ENCODE measurements around the gene CUL1. TPM values are rescaled to one million over a fixed set of nuclear protein-coding genes. Genes with fewer than 3 reads are reported as not detected.

CUL1 gene
- total RNA-seq, 1 experiment from 2014 or later, result 43.6 TPM

GRCh38 chr7:148694631-148695030 lies 4.1 kb upstream of the CUL1 start:
- Histone ChIP-seq H3K4me1 (ENCODE audit: insufficient read depth, low read length) (peaks cover 9% of the 10 kb centered on the region), H3F3A (ENCODE audit: low read length, unreplicated experiment) (no peaks in the 10 kb centered on the region), H3K4me2 (ENCODE audit: low read length) (no peak overlapping the region), H3K4me3 (ENCODE audit: low read length) (no peak overlapping the region), H4K20me1 (ENCODE audit: low read length) (no peaks in the 10 kb centered on the region), H3K9ac (ENCODE audit: low read length) (no peak overlapping the region), H3K36me3 (ENCODE audit: low read depth, low read length) (no peaks in the 10 kb centered on the region), H3K27ac (ENCODE audit: low read length) (no peak overlapping the region), H3K9me3 (ENCODE audit: low read length) (no peaks in the 10 kb centered on the region), H3K27me3 (ENCODE audit: low read length) (no peaks in the 10 kb centered on the region), H3K9me2 (replicated peaks; ENCODE audit: low read length) (no peaks in the 10 kb centered on the region), H2AFZ (ENCODE audit: low read length) (no peak overlapping the region), H3K79me2 (ENCODE audit: low read length) (peaks cover 21% of the 10 kb centered on the region)
- CTCF ChIA-PET, result no interaction called here
- DNase-seq (no peak), ATAC-seq (no peak)
- TF ChIP-seq EZH2phosphoT487 (IDR thresholded peaks at IDR 0.05; ENCODE audit: borderline replicate concordance, low read length), result no peak
- no peak for TF ChIP-seq CTCF (conservative IDR thresholded peaks at IDR 0.05; ENCODE audit: low read depth, low read length)
- no peak for TF ChIP-seq EZH2 (IDR thresholded peaks at IDR 0.05; ENCODE audit: low read length, unreplicated experiment)
- BruUV-seq (replicated peaks), result no TSS peak
- intact Hi-C loops (cut with micrococcal nuclease), result loop anchor here (5.0 kb wide), 1 partner anchor 42 kb away; no protein-coding TSS in a partner anchor
- POLR2A ChIA-PET (ENCODE audit: unreplicated experiment), result no interaction called here

- Histone ChIP-seq H3K4me2 (ENCODE audit: low read length) (no peak overlapping the region), H3K4me1 (ENCODE audit: insufficient read depth, low read length) (peaks cover 14% of the 10 kb centered on the region), H3K9me2 (replicated peaks; ENCODE audit: low read length) (no peaks in the 10 kb centered on the region), H4K20me1 (ENCODE audit: low read length) (peaks cover 10% of the 10 kb centered on the region), H3K9me3 (ENCODE audit: low read length) (no peaks in the 10 kb centered on the region), H3K27ac (ENCODE audit: low read length) (no peak overlapping the region), H2AFZ (ENCODE audit: low read length) (no peak overlapping the region), H3K27me3 (ENCODE audit: low read length) (no peaks in the 10 kb centered on the region), H3F3A (ENCODE audit: low read length, unreplicated experiment) (no peaks in the 10 kb centered on the region), H3K4me3 (ENCODE audit: low read length) (no peak overlapping the region), H3K79me2 (ENCODE audit: low read length) (peaks cover 34% of the 10 kb centered on the region), H3K9ac (ENCODE audit: low read length) (no peak overlapping the region), H3K36me3 (ENCODE audit: low read depth, low read length) (no peaks in the 10 kb centered on the region)
- CTCF ChIA-PET, result no interaction called here
- BruUV-seq (replicated peaks), result no TSS peak
- POLR2A ChIA-PET (ENCODE audit: unreplicated experiment), result no interaction called here
- TF ChIP-seq EZH2phosphoT487 (IDR thresholded peaks at IDR 0.05; ENCODE audit: borderline replicate concordance, low read length) (no peak), CTCF (conservative IDR thresholded peaks at IDR 0.05; ENCODE audit: low read depth, low read length) (no peak), EZH2 (IDR thresholded peaks at IDR 0.05; ENCODE audit: low read length, unreplicated experiment) (no peak)
- DNase-seq (no peak), ATAC-seq (no peak)
- intact Hi-C loops (cut with micrococcal nuclease), result loop anchor here (5.0 kb wide), 1 partner anchor 44 kb away; no protein-coding TSS in a partner anchor
These were observed 2.8 kb upstream of the CUL1 start for GRCh38 chr7:148695953-148696352.

- ATAC-seq (no peak), DNase-seq (no peak)
- Histone ChIP-seq H4K20me1 (ENCODE audit: low read length) (peaks cover 18% of the 10 kb centered on the region), H3K79me2 (ENCODE audit: low read length) (peaks cover 42% of the 10 kb centered on the region), H3F3A (ENCODE audit: low read length, unreplicated experiment) (no peaks in the 10 kb centered on the region), H3K27ac (ENCODE audit: low read length) (no peak overlapping the region), H3K4me3 (ENCODE audit: low read length) (no peak overlapping the region), H3K4me1 (ENCODE audit: insufficient read depth, low read length) (peaks cover 22% of the 10 kb centered on the region), H3K27me3 (ENCODE audit: low read length) (no peaks in the 10 kb centered on the region), H3K9me2 (replicated peaks; ENCODE audit: low read length) (no peaks in the 10 kb centered on the region), H2AFZ (ENCODE audit: low read length) (no peak overlapping the region), H3K9me3 (ENCODE audit: low read length) (no peaks in the 10 kb centered on the region), H3K4me2 (ENCODE audit: low read length) (no peak overlapping the region), H3K36me3 (ENCODE audit: low read depth, low read length) (no peaks in the 10 kb centered on the region), H3K9ac (ENCODE audit: low read length) (no peak overlapping the region)
- ChIA-PET POLR2A (ENCODE audit: unreplicated experiment) (no interaction called here), CTCF (no interaction called here)
- intact Hi-C loops (cut with micrococcal nuclease), result loop anchor here (5.0 kb wide), 1 partner anchor 44 kb away; no protein-coding TSS in a partner anchor
- BruUV-seq (replicated peaks), result no TSS peak
- TF ChIP-seq CTCF (conservative IDR thresholded peaks at IDR 0.05; ENCODE audit: low read depth, low read length), result no peak
- TF ChIP-seq EZH2 (IDR thresholded peaks at IDR 0.05; ENCODE audit: low read length, unreplicated experiment), result no peak
These were observed 1.9 kb upstream of the CUL1 start for GRCh38 chr7:148696787-148697186.

Data from PC-3 (cell line).